ENCODE results near the gene PALLD.

DNA sequence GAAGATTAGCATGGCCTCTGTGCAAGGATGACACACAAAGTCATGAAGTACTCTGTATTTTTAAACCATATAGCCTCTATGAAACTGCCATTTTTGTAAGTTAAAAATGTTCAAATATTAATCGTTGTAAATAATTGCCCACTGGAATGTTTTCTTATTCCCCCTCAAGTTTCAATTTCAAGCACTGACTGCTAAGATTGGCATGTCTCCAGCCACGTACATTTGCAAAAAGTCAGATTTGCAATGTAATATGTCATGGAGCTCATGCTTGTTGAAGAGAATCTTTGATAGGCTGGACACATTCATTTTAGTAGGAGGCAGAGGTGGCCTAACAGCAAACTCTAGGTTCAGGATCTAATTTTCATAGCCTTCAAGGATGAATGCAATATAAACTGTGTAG, 388.5 kb downstream of the PALLD start:
- TF ChIP-seq CTCF (IDR thresholded peaks at IDR 0.05) (no peak), POLR2A (IDR thresholded peaks at IDR 0.05) (no peak)
